Stimulated activated CD8-positive, alpha-beta memory T cell treated with anti-CD3 and anti-CD28 coated beads, Interleukin-15, amount 100 ng/mL, for 24 hours (primary cell): ENCODE results near the gene KRTAP26-1.

Experiments
- DNase-seq: peaks from one replicate; pipeline ENCODE4 v3.0.0-alpha.2; 2020; ENCODE audit warnings: low read depth

KRTAP26-1 gene

GRCh38 chr21:30320215-30320614, at the start of gene KRTAP26-1:
Gene KRTAP26-1, minus strand, starts transcription at chr21:30320315. Its CDS starts 280 bp downstream, at chr21:30320035.
- no peak for DNase-seq

GRCh38 chr21:30355906-30356305, 35.8 kb upstream of the KRTAP26-1 start:
- DNase-seq: no peak

- DNase-seq: no peak
Measured at GRCh38 chr21:30354308-30355005, 34.3 kb upstream of the KRTAP26-1 start.

- no peak for DNase-seq
Measured at GRCh38 chr21:30351534-30351933, 31.4 kb upstream of the KRTAP26-1 start.

GRCh38 chr21:30349572-30349971, 29.5 kb upstream of the KRTAP26-1 start:
- no peak for DNase-seq

- DNase-seq: no peak
Measured at GRCh38 chr21:30348506-30348905, 28.4 kb upstream of the KRTAP26-1 start, which contains the start of gene KRTAP23-1. Gene KRTAP23-1, minus strand, starts transcription at chr21:30348606. Its CDS starts 0 bp downstream, at chr21:30348606.

- DNase-seq: no peak
Measured at GRCh38 chr21:30345014-30345413, 24.9 kb upstream of the KRTAP26-1 start.

- no peak for DNase-seq
Measured at GRCh38 chr21:30340714-30341573, 20.8 kb upstream of the KRTAP26-1 start.

- no peak for DNase-seq
Measured at GRCh38 chr21:30338717-30339116, 18.6 kb upstream of the KRTAP26-1 start.

GRCh38 chr21:30337772-30338171, 17.7 kb upstream of the KRTAP26-1 start:
- no peak for DNase-seq

- DNase-seq: no peak
Measured at GRCh38 chr21:30337276-30337744, 17.2 kb upstream of the KRTAP26-1 start, which contains the start of gene KRTAP27-1. Gene KRTAP27-1, minus strand, starts transcription at chr21:30337694. Its CDS starts 26 bp downstream, at chr21:30337668.

GRCh38 chr21:30336596-30336995, 16.5 kb upstream of the KRTAP26-1 start:
- no peak for DNase-seq

GRCh38 chr21:30333736-30334135, 13.6 kb upstream of the KRTAP26-1 start:
- DNase-seq: no peak

GRCh38 chr21:30332681-30333080, 12.6 kb upstream of the KRTAP26-1 start:
- DNase-seq: no peak

GRCh38 chr21:30329203-30329875, 9.2 kb upstream of the KRTAP26-1 start:
- DNase-seq: no peak

GRCh38 chr21:30326390-30326789, 6.3 kb upstream of the KRTAP26-1 start:
- DNase-seq: no peak

GRCh38 chr21:30315701-30316100, 4.4 kb downstream of the KRTAP26-1 start:
- DNase-seq: no peak

GRCh38 chr21:30306884-30307283, 13.2 kb downstream of the KRTAP26-1 start:
- no peak for DNase-seq

GRCh38 chr21:30305136-30305535, 15.0 kb downstream of the KRTAP26-1 start:
- no peak for DNase-seq

- no peak for DNase-seq
Measured at GRCh38 chr21:30289215-30289614, 30.9 kb downstream of the KRTAP26-1 start, which contains the start of gene KRTAP25-1. Gene KRTAP25-1, minus strand, starts transcription at chr21:30289514. Its CDS starts 24 bp downstream, at chr21:30289490.

GRCh38 chr21:30282850-30283249, 37.3 kb downstream of the KRTAP26-1 start, which contains the start of gene KRTAP24-1:
Gene KRTAP24-1, minus strand, starts transcription at chr21:30282950. Its CDS starts 18 bp downstream, at chr21:30282932.
- DNase-seq: no peak

GRCh38 chr21:30271611-30272010, 48.5 kb downstream of the KRTAP26-1 start:
- DNase-seq: no peak
